ENCODE data around the gene PPP1R9B. TPM values are rescaled to one million over a fixed set of nuclear protein-coding genes. Genes with fewer than 3 reads are reported as not detected.

PPP1R9B gene
- total RNA-seq, 4 donors from 2014 or later: 9.2 to 65.3 (median 20.6) TPM

DNA sequence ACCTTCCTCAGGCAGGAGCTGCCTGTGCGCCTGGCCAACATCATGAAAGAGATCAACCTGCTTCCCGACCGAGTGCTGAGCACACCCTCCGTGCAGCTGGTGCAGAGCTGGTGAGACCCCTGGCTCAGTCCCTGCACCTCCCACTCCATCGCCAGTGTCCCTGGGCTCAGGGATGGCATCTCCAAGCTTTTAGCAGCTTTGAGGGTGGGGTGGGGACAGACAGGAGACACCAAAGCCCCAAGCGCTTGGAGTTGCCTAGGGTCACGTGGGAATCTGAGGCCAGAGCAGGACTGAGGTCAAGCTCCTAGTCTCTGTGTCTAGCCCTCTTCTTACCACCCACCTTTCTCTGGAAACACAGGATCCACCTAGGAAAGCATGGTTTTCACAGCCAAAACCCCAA, 53.0 kb downstream of the PPP1R9B start:
- no peaks in the 10 kb centered on the region for H3K36me3 ChIP-seq
- no peak overlapping the region for H3K4me3 ChIP-seq
- H3K27me3 ChIP-seq: no peaks in the 10 kb centered on the region
- TF ChIP-seq, protein P1, sequence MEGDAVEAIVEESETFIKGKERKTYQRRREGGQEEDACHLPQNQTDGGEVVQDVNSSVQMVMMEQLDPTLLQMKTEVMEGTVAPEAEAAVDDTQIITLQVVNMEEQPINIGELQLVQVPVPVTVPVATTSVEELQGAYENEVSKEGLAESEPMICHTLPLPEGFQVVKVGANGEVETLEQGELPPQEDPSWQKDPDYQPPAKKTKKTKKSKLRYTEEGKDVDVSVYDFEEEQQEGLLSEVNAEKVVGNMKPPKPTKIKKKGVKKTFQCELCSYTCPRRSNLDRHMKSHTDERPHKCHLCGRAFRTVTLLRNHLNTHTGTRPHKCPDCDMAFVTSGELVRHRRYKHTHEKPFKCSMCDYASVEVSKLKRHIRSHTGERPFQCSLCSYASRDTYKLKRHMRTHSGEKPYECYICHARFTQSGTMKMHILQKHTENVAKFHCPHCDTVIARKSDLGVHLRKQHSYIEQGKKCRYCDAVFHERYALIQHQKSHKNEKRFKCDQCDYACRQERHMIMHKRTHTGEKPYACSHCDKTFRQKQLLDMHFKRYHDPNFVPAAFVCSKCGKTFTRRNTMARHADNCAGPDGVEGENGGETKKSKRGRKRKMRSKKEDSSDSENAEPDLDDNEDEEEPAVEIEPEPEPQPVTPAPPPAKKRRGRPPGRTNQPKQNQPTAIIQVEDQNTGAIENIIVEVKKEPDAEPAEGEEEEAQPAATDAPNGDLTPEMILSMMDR (IDR thresholded peaks at IDR 0.05): no peak
- no peak for TF ChIP-seq POLR2A (IDR thresholded peaks at IDR 0.05)
- H3K9me3 ChIP-seq: no peaks in the 10 kb centered on the region
- H3K27ac ChIP-seq: no peak overlapping the region
- peaks cover 0 to 24% of the 10 kb centered on the region in 2 donors for H3K4me1 ChIP-seq
- intact Hi-C loops (cut with DNase I; ENCODE audit: low total_unique reads): no loop called here
- no peak for DNase-seq

DNA sequence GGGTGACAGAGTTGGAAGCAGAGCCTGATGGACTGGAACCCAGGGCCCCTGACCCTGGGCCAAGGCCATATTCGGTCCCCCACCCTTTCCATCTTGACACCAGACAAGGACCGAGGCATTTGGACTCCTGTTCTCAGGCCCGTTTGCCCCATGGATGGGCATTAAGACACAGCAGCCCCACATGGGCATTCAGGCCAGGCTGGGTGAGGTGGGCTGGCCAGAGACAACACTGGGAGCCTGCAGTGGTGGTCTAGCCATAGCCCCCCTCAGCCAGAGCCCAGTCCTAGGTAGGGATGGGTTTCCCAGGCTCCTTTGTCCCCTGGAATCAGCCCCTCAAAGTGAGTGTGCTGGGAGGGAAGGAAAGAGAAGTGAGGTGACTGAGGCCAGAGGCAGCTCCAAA, 53.7 kb downstream of the PPP1R9B start:
- intact Hi-C loops (cut with DNase I; ENCODE audit: low total_unique reads): no loop called here
- H3K4me3 ChIP-seq: peak overlapping the region in 1 of 2 donors; percentile 59
- H3K4me1 ChIP-seq: peaks cover 0 to 17% of the 10 kb centered on the region in 2 donors
- TF ChIP-seq, protein P1 (IDR thresholded peaks at IDR 0.05): no peak
- no peak for TF ChIP-seq POLR2A (IDR thresholded peaks at IDR 0.05)
- peak overlapping the region; percentile 78 to 84 for H3K27ac ChIP-seq
- H3K36me3 ChIP-seq: no peaks in the 10 kb centered on the region
- no peaks in the 10 kb centered on the region for H3K9me3 ChIP-seq
- no peaks in the 10 kb centered on the region for H3K27me3 ChIP-seq
- no peak for DNase-seq

DNA sequence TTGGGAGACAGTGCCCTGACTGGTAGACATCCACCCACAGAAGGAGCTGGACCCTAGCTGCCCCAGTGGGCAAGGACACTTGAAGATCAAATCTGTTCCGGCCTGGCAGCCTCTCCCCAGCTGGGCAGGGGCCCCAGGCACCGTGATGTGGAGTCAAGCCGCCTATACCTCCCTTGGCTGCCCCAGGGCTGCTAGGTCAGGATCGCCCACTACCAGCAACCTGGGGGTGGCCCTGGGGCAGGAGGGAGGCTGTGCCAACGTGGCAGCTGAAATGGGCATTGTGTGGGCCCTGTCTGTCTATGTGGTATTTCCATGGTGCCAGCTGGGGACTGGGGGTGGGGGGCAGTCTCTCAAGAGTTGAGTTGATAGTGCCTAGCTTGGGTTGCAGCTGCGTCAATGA, 54.4 kb downstream of the PPP1R9B start:
- H3K4me1 ChIP-seq: peaks cover 0 to 13% of the 10 kb centered on the region in 2 donors
- no peaks in the 10 kb centered on the region for H3K9me3 ChIP-seq
- peak overlapping the region; percentile 78 to 84 for H3K27ac ChIP-seq
- H3K27me3 ChIP-seq: no peaks in the 10 kb centered on the region
- DNase-seq: no peak
- no peaks in the 10 kb centered on the region for H3K36me3 ChIP-seq
- intact Hi-C loops (cut with DNase I; ENCODE audit: low total_unique reads): no loop called here
- H3K4me3 ChIP-seq: peak overlapping the region; percentile 59 to 85
- TF ChIP-seq, protein P1 (IDR thresholded peaks at IDR 0.05): no peak
- TF ChIP-seq POLR2A (IDR thresholded peaks at IDR 0.05): no peak

DNA sequence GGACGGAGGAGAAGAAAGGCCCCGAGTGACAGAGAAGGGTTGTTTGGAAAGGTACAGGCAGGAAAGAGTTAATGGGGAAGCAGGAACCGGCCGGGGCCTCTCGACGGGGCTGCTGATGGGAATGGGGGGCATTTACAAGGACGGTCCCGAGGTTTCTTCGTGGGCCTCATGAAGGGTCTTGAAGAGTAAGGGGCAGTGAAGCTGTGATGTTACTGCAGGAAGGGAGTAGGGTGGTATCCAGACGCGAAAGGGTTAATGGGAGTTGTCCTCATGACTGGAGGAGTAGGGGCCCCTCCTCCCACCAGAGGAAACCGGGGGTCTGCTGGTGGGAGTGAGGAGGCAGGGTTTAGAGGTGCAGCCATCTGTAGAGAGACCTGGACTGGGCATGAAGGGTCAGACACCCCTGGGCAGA, 54.8 kb downstream of the PPP1R9B start:
- Histone ChIP-seq H3K4me3 (peak overlapping the region; percentile 59 to 85), H3K27me3 (no peaks in the 10 kb centered on the region), H3K9me3 (no peaks in the 10 kb centered on the region), H3K36me3 (no peaks in the 10 kb centered on the region), H3K27ac (peak overlapping the region; percentile 78 to 84), H3K4me1 (peaks cover 0 to 13% of the 10 kb centered on the region in 2 donors)
- intact Hi-C loops (cut with DNase I; ENCODE audit: low total_unique reads): no loop called here
- TF ChIP-seq, protein P1 (IDR thresholded peaks at IDR 0.05): no peak
- TF ChIP-seq POLR2A (IDR thresholded peaks at IDR 0.05): no peak
- peak in 1 of 2 donors; percentile 46 for DNase-seq

DNA sequence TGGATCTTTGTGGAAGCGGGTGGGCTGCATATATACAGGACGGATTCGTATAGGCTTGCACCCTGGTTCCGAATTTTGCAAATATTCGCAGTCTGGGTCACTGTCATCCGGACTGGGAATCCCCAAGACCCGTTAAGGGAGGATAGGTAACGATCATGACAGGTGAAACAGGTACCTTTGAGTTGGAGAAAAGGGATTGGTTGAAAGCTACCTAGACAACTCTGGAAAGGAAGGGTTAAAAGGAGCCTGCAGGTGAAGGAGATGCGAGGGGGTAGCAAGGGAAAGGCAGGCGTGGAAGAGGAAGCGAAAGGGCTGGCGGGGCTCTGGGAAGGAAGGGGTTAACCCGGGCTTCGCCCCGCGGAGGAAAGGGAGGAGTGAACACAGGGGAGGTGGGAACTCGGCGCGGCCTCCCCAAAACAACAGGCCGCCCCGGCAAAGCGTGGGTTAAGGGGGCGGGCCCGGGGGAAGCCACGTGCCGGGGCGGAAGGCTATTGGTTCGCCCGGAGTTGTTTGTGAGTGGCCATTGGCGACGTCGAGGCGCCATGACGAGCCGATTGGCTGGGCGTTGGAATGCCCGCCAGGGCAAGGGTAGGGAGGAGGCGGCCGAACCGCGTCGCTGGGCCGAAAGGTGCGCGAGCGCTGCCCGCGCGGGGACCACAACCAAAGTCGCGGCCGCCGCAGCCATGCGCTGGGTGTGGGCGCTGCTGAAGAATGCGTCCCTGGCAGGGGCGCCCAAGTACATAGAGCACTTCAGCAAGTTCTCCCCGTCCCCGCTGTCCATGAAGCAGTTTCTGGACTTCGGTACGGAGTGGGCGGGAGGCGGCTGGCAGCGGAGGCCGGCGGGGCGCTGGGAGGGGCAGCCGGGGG, 55.5 kb downstream of the PPP1R9B start, which contains the start of gene PDK2:
Gene PDK2 (plus strand): TSS at position 599 of the 867 bp plus-strand sequence. CDS start 85 bp downstream, at position 684.
- no peaks in the 10 kb centered on the region for H3K36me3 ChIP-seq
- intact Hi-C loops (cut with DNase I; ENCODE audit: low total_unique reads): no loop called here
- H3K4me1 ChIP-seq: peaks cover 0 to 13% of the 10 kb centered on the region in 2 donors
- H3K9me3 ChIP-seq: no peaks in the 10 kb centered on the region
- TF ChIP-seq, protein P1 (IDR thresholded peaks at IDR 0.05): peak in 2 of 4 experiments; percentile 32 to 48
- peak; percentile 65 to 67 for TF ChIP-seq POLR2A (IDR thresholded peaks at IDR 0.05)
- H3K27me3 ChIP-seq: no peaks in the 10 kb centered on the region
- H3K27ac ChIP-seq: peak within 1 kb of the TSS; percentile 78 to 84
- peak; percentile 96 for DNase-seq
- peak within 1 kb of the TSS; percentile 59 to 85 for H3K4me3 ChIP-seq

Measured in uterus (tissue), 4 donors.